ENCODE measurements around the gene HDAC4.

GRCh38 chr2:239062743-239063142 lies 338.1 kb downstream of the HDAC4 start:
- TF ChIP-seq CTCF (IDR thresholded peaks at IDR 0.05) = no peak
- no peak for TF ChIP-seq POLR2A (IDR thresholded peaks at IDR 0.05)
- TF ChIP-seq POLR2AphosphoS5 (IDR thresholded peaks at IDR 0.05; ENCODE audit: insufficient read depth in 1 of 2, low read depth in 1 of 2) = no peak
